DMS79 treated with DMSO at 0.1 percent for 48 hours (cell line): ENCODE results near the gene MAN2A2.
"Not testable (repeated sequence)": the region's sequence is repeated elsewhere in the genome, so short reads cannot be mapped to it uniquely, and the experiment has no call there.

Experiments used
- DNase-seq: peaks from one replicate; lab custom pipeline; 2025; lab: John Stamatoyannopoulos, UW

MAN2A2 gene

DNA sequence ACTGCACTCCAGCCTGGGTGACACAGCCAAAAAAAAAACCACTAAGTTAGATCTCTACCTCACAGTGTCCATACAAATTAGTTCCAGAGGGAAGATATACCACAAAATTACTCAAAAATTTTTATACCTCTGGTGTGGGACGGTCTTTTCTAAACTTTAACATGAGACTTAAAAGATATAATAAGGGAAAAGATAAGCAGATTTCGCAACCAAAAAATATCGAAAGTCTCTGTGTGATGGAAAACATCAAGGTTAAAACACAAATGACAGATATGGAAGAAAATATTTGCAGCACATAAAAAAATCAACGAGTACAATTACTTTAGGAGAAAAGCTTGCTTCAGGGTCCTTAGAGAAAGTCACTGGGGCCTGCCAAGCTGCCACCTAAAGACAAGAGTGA lies 18.8 kb downstream of the MAN2A2 start:
- no peak for DNase-seq

DNA sequence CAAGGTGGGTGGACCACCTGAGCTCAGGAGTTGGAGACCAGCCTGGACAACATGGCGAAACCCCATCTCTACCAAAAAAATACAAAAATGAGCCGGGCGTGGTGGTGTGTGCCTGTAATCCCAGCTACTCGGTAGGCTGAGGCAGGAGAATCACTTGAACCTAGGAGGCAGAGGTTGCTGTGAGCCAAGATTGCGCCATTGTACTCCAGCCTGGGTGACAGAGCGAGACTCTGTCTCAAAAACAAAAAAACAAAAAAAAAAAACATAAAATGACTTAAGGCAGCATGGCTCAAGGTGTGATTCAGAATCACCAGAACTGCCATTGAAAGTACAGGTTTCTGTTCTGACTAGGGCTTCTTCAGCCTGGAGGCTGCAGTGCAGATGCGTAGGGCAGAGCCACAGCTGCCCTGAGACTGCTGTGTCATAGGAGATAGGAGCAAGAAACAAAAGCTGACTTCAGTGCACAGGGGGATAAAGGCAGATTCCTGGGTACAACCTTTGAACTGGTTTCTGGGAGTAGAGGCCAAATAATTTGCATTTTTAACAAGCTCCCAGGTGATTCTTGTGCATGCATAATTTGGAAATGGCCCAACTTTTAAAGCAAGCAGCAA lies 19.7 kb downstream of the MAN2A2 start:
- not testable (repeated sequence) for DNase-seq

DNA sequence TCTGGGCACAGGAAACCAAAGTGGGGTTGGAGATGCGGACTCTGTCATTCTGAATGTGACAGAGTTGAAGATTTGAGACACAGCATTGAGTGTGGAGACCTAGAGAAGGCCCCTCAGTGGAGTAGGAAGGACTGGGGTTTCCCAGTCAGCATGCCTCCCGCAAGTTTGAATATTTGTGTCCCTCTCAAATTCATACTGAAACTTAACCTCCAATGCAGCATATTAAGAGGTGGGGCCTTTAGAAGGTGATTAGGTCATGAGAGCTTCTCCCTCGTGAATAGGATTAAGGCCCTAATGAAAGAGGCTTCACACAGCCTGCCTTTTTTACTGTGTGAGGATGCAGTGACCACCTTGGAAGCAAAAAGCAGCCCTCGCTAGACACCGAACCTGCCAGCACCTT lies 21.3 kb downstream of the MAN2A2 start:
- no peak for DNase-seq

DNA sequence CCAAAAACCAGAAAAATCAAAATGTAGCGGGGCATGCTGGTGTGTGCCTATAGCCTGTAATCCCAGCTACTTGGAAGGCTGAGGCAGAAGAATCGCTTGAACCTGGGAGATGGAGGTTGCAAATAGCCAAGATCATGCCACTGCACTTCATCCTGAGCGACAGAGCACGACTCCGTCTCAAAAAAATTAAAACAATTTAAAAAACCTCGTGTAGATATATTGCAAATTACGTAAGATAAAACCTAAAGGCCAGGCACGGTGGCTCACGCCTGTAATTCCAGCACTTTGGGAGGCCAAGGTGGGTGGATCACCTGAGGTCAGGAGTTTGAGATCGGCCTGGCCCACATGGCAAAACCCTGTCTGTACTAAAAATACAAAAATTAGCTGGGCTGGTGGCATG lies 23.7 kb downstream of the MAN2A2 start:
- DNase-seq: not testable (repeated sequence)

DNA sequence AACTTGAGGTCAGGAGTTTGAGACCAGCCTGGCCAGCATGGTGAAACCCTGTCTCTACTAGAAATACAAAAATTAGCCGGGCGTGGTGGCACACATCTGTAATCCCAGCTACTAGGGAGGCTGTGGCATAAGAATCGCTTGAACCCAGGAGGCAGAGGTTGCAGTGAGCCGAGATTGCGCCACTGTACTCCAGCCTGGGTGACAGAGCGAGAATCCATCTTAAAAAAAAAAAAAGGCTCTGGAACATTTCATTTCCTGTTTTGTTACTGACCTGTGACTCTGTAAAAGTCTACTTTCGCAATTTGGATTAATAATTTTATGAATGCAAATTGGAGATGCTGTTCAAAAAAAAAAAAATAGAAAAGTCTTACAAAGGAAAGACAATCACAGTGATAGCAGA lies 25.0 kb downstream of the MAN2A2 start:
- not testable (repeated sequence) for DNase-seq

DNA sequence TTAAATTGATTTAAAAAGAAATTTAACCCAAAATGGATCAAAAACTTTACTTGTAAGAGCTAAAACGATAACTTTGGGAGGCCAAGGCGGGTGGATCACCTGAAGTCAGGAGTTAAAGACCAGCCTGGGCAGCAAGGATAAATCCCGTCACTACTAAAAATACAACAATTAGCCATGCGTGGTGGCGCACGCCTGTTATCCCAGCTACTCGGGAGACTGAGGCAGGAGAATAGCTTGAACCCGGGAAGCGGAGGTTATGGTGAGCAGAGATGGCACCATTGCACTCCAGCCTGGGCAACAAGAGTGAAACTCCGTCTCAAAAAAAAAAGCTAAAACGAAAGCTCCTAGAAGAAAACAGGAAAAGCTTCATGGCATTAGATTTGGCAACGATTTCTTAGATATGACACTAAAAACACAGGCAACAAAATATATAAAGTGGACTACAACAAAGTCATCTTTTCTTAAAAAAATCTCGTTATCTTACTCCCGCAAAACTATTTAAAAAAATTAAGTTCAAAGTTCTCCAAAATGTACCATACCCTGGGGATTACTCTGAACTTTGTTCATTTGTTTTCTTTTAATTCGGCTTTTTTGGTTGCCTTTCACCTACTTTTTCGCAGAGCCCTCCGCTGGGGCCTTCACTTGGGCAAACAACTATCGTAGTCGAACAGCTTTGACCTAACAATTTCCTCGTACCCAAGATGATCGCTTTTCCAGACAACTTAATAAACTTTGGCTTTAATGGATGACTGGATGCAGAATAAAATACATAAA lies 26.3 kb downstream of the MAN2A2 start:
- peak; percentile 49 for DNase-seq

DNA sequence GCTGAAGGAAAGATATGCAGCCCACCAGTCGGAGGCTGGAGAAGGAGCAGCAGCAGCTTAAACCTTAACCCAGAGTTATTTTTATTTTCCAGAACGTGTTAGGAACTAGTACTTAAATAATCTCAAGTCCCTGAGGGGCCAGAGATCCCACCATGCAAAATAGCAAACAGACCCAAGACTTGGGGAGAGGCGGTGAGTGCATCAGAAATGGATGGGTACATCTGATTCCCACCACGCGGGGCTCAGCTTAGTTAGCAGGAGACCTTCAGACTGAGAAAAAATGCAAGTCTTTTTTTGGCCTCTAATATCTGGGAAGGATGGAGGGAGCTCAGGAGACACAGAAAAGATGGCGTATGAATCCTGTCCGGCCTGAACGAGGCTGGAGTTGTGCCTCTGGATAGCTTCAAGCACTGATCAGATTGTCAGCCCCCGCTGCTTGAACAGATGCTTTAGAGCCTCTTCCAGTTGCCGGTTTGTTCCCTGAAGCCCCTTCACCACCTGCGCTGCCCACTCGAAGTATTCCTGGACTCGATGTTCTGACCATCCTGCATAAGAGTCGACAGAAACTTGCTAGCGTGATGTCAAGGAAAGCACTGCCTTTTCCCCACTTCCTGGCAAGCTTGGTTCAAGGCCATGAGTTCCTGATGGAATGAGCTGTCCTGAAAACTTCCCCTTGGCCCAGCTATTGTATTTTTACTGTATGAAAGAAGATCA lies 27.9 kb downstream of the MAN2A2 start:
- DNase-seq: peak; percentile 41

DNA sequence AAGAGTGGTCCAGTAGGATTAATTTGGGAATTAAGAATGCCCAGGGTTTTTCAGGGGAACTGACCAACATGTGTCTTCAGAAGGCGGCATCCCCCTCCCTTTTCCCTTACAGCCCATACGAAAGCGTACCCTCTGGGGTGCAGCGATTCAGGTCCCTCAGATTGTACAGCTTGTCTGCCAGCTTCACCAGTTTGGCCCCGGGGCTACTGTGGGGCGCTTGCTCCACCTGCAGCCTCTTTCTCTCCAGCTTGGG lies 28.4 kb downstream of the MAN2A2 start:
- no peak for DNase-seq

DNA sequence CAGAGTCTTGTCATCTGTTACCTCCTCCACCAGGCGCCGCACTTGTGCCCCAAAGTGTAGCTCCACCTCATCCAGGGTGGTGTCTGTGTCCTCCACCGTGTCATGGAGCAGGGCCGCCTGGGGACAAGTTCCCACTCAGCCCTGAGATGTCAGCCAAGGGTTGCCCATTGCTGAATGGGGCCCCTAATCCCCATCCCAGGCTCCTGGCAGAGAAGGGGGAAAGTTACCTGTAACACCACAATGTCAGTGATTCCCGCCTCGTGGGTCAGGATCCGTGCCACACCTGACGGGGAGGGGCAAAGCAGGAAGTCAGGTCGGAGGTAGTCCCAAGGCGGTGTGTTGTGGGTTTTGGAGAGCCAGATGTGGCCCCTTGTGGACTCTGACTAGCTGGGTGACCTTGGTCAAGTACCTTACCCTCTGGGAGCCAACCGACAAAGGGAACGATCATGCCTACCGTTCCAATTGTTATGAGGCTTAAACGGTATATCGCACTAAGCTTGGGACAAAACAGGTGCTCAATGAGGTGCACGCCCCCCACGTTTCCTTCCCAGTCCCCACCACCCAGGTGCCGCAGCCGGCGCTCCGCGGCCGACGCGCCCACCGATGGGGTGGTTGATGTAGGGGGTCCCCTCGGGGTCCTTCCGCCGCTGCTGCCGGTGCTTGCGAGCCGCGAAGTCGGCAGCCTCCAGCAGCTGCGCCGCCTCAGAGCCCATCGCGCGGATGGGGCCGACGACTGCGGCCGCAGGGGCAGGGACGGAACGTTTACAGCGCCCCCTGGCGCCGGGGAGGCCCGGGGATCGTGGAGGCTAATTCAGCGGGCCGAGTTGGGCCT lies 28.9 kb downstream of the MAN2A2 start, which contains the start of gene HDDC3:
Gene HDDC3, minus strand, starts transcription at position 722 of the 832 bp plus-strand sequence. Its CDS starts 9 bp downstream, at position 713.
- peak; percentile 67 for DNase-seq

DNA sequence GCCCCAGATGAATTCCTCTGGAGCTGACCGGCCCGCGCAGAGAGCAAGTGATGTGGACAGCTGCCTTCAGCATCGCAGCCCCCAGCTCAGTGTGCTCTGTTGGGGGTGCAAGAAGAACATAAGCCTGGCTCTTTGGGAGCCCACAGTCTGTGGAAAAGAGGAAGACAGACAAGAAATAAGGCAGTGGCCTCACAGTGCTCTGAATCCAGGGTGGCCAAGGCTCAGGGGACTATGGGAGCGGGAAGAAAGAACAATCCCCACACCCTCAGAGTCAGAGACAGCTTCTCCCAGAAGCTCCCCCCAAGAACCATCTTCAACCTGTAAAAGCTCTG lies 29.5 kb downstream of the MAN2A2 start:
- DNase-seq: no peak

DNA sequence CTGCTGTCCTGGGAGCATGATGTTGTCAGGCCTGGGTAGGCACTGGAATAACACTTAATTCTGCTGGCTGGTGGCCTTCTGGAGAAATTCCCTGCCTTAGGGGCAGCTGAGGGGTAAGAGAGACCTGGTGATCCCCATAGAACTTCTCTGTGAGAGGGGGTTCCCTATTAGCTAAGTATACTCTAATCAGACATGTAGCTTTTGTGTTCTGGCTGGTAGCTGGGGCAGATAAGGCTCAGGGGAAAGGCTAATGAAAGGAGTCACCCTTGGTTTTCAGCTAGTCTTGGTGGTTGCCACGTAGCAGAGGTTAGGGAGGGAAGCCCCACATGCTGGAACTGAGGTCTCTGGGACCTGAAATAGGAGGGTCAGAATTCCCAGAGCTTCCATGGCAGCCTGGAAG lies 30.2 kb downstream of the MAN2A2 start:
- DNase-seq: no peak

DNA sequence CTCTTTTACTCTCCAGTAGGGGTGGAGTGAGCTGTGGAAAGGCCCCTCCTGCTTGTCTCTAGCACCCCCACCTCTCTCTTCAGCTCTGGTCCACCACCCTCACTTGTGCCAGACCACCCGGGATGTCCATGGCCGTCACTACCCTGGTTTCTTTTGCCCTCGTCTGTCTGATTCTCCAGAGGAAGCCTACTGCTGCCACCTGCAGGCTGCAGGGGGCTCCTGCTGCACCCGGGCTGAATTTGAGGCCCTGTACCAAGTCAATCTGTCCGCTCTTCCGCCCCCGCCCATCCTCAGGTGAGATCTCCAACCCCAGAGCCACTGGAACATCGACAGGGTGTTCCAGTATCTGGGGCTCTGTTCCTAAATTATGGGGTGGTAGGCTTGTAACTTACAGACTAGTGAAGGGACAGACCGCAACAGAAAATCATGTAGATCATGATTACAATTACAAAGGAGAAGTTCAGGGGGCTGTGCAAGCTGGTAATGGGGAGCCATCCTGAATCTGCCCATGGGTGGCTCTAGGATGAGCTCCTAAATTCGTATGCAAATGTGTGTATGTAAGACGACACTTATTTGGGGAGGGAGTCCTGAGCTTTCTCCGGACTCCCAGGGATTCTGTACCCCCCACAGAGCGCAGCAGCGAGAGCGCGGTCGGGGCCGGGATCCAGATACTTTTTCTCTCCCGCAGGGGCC lies 31.3 kb downstream of the MAN2A2 start:
- DNase-seq: peak; percentile 67

DNA sequence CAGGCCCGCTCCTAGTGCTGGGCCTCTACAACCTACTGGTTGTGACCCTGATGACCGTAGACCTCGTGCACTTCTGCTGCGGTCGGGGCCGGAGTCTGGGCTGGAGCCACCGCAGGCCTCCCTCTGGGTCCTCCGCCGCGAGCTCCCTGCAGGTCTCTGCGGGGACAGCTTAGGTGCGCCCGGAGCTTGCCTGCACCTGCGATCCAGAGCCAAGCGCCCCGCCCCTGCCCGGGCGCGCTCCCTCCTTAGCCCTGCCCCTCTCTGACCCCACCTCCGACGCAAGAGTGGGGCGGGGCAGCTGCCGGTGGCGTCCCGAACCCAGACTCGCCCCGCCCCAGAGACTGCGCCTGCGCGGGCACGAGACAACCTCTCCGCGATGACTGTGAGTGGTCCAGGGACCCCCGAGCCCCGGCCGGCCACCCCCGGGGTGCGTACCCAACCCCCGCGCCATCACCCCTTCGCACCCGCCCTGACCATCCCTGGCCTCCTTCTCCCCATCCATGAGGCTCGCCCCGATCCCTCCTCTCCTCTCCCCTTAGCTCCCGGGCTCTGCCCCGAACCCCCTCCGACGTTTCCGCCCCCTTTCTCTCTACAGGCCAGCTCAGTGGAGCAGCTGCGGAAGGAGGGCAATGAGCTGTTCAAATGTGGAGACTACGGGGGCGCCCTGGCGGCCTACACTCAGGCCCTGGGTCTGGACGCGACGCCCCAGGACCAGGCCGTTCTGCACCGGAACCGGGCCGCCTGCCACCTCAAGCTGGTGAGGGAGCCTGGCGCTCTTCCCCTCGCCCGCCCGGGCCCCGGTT lies 32.0 kb downstream of the MAN2A2 start, which contains the start of gene UNC45A:
Gene UNC45A, plus strand, starts transcription at position 337 of the 803 bp plus-strand sequence. Its CDS starts 40 bp downstream, at position 377.
- peak; percentile 56 for DNase-seq

DNA sequence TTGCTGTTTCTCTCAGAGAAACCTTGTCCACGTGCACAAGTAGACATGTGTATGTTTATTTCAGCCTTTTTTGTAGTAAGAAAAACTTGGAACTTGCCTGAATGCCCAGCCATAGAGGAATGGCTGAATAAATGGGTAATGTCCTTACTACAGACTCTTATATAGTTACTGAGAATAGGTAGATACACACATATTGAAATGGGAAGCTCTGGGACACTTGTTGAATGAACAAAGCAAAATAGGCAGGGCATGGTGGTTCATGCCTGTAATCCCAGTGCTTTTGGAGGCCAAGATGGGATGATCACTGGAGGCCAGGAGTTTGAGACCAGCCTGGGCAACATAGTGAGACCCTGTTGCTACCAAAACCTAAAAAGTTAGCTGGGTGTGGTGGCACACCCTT lies 33.7 kb downstream of the MAN2A2 start:
- no peak for DNase-seq

DNA sequence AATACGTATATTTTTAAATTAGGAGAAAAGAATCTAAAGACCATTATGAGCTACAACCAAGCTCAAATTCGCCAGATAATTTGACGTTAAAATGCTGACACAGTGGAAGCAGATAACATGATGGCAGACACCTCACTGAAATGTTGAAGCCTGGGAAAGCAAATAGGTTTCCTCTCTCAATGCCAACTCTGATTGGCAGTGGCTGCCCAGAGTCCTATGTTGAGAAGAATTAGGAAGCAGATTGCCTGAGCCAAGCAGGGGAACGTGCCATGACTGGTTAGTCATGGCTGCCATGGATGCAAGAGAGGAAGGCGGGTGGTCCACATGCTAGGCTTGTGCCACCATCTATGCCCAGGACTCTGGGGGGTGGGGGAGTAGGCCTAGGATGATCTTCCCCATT lies 35.2 kb downstream of the MAN2A2 start:
- DNase-seq: no peak

DNA sequence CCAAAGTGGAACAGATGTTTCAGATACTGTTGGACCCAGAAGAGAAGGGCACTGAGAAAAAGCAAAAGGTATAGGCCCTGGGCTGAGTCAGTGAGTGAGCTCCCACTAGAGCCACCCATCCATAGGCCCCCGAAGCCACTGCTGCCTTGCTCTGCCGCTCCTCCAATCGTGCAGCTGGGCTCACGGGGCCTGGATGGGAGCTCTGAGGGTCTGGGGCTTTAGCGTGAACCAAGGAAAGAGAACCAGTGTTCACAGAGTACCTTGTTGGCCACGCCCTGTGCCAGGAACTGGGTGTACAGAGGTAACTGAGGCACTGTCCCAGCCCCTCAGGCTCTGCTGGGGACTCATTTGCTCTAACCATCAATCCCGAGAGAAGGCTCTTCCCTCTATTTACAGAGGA lies 36.7 kb downstream of the MAN2A2 start:
- no peak for DNase-seq

DNA sequence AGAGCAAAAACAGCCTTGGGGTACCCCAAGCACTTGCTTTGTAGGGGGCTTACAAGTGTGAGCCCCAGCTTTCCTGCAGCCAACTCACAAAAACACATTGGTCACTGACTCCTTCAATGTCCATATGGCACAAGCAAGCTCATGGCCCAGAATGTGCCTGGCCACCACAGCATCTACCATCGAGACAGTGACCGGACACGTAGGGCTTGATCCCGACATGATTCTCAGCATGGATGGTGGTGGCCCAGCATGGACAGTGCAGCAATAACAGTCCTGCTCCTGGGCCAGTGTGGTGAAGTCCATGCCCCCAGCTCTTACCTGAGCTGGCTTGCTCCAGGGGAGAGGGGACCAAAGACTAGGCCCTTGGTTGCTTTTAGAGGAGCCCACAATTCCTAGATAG lies 37.9 kb downstream of the MAN2A2 start:
- no peak for DNase-seq

DNA sequence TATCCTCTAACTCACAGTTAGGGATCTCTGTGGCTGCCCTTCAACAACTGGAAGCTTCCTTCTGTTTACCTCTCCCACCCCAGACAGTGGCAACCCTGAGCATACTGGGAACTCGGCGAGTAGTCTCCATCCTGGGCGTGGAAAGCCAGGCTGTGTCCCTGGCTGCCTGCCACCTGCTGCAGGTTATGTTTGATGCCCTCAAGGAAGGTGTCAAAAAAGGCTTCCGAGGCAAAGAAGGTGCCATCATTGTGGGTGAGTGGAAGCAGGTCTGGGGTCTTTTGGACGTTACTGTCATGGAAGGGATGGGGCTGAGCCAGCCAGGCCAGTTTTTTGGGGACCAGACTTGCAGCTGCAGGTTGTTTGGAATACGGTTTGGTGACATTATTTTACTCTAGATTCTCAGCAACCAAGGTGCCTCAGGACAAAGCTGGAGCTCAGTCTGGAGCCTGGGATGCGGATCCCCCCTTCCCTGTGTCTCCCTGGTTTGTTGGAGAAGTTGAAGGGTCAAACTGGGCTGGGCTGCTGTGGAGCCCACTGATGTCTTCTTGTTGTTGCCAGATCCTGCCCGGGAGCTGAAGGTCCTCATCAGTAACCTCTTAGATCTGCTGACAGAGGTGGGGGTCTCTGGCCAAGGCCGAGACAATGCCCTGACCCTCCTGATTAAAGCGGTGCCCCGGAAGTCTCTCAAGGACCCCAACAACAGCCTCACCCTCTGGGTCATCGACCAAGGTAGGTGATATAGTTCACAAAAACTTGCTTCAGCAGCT lies 39.4 kb downstream of the MAN2A2 start:
- no peak for DNase-seq

DNA sequence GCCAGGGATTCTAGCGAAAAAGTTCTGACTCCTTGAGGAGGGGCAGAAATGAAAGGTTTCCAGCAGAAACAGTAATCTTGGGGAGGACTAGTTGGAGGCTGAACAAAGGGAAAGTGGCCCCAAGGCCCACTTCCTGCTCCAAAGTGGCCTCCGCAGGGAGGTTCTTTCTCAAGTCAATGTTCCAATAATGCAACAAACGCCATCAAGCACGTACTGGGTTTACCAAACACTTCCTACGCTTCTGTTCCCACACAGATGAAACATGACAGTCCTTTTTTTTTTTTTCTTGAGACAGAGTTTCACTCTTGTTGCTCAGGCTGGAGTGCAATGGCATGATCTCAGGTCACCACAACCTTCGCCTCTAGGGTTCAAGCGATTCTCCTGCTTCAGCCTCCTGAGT lies 42.0 kb downstream of the MAN2A2 start:
- DNase-seq: no peak

DNA sequence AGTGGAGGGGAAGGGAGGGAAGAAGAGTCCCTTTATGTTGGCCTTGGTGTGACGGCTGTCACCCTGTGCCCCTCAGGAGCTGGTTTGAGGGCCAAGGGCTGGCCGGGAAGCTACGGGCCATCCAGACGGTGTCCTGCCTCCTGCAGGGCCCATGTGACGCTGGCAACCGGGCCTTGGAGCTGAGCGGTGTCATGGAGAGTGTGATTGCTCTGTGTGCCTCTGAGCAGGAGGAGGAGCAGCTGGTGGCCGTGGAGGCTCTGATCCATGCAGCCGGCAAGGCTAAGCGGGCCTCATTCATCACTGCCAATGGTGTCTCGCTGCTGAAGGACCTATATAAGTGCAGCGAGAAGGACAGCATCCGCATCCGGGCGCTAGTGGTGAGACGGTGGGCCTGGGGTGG lies 43.4 kb downstream of the MAN2A2 start:
- no peak for DNase-seq
